Measurements from ENCODE around the gene GPS1.

DNA sequence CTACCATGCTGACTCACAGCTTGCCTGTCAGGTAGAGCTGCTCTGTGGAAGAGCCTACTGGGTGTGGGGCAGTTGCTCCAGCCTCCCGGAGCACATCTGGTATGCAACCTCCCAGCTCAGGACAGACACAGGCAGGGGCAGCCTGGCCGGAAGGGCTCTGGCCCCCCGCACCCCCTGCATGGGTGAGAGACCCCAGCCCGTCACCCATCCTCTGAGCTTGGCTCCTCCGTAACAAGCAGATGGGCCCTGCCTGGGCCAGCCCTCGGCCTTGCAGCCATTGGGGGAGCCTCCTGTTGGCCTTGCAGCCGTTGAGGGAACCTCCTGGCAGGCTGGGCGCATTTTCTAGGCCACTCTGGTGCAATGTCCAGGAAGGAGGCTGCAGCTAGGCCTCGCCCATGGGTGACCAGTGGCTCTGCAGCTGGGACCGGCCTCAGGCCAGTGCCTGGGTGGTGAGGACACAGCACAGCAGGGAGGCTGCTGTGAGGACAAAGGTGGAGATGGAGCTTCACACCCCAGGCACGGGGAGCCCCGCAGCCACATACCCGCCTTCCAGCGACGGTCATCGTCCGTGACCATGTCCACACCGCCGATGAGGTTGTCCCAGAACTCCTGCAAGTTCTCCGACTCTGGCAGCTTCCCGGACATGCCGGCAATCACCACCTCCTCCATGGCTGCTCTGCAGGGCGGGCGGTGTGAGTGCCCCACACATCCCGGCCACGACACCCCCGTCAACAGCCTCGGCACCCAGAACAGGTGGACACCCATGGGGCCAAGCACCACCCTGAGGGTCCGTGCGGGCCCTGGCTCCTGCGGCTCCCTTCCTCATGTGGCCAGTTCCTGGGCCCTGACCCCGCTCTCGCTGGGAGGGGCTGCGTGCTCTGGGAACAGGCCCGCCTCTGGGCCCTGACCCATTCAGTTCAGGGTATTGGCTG, 44.3 kb downstream of the GPS1 start:
- TF ChIP-seq, protein P1, sequence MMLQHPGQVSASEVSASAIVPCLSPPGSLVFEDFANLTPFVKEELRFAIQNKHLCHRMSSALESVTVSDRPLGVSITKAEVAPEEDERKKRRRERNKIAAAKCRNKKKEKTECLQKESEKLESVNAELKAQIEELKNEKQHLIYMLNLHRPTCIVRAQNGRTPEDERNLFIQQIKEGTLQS (IDR thresholded peaks at IDR 0.05; ENCODE audit: borderline replicate concordance, extremely low read depth, low read depth, low read length), result no peak
- TF ChIP-seq KDM1A (IDR thresholded peaks at IDR 0.05; ENCODE audit: borderline replicate concordance) (no peak), WRNIP1 (IDR thresholded peaks at IDR 0.05; ENCODE audit: borderline replicate concordance, low read depth, low read length) (no peak), CHD1 (IDR thresholded peaks at IDR 0.05; ENCODE audit: low read depth, low read length) (no peak), TAF1 (IDR thresholded peaks at IDR 0.05; ENCODE audit: borderline replicate concordance, low read depth, low read length) (no peak), POLR2A (IDR thresholded peaks at IDR 0.05; ENCODE audit: low read depth, low read length) (peak; percentile 33; the same call in 1 of the 2 replicates), CBFB (IDR thresholded peaks at IDR 0.05; ENCODE audit: low read depth) (no peak), YY1 (IDR thresholded peaks at IDR 0.05; ENCODE audit: low read depth, low read length) (no peak), SMARCA5 (IDR thresholded peaks at IDR 0.05) (no peak), RAD21 (IDR thresholded peaks at IDR 0.05; ENCODE audit: insufficient read depth, low read depth, low read length) (no peak)
- TF ChIP-seq, protein P2, sequence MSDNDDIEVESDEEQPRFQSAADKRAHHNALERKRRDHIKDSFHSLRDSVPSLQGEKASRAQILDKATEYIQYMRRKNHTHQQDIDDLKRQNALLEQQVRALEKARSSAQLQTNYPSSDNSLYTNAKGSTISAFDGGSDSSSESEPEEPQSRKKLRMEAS (IDR thresholded peaks at IDR 0.05; ENCODE audit: low read depth, low read length), result no peak
- TF ChIP-seq, protein P3, sequence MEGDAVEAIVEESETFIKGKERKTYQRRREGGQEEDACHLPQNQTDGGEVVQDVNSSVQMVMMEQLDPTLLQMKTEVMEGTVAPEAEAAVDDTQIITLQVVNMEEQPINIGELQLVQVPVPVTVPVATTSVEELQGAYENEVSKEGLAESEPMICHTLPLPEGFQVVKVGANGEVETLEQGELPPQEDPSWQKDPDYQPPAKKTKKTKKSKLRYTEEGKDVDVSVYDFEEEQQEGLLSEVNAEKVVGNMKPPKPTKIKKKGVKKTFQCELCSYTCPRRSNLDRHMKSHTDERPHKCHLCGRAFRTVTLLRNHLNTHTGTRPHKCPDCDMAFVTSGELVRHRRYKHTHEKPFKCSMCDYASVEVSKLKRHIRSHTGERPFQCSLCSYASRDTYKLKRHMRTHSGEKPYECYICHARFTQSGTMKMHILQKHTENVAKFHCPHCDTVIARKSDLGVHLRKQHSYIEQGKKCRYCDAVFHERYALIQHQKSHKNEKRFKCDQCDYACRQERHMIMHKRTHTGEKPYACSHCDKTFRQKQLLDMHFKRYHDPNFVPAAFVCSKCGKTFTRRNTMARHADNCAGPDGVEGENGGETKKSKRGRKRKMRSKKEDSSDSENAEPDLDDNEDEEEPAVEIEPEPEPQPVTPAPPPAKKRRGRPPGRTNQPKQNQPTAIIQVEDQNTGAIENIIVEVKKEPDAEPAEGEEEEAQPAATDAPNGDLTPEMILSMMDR (IDR thresholded peaks at IDR 0.05 in 2 of 3, conservative IDR thresholded peaks at IDR 0.05 in 1 of 3; ENCODE audit: control insufficient read depth in 2 of 3, extremely low read depth in 1 of 3, insufficient read depth in 1 of 3, low read depth in 3 of 3, low read length in 3 of 3), result no peak
- TF ChIP-seq, protein P4, sequence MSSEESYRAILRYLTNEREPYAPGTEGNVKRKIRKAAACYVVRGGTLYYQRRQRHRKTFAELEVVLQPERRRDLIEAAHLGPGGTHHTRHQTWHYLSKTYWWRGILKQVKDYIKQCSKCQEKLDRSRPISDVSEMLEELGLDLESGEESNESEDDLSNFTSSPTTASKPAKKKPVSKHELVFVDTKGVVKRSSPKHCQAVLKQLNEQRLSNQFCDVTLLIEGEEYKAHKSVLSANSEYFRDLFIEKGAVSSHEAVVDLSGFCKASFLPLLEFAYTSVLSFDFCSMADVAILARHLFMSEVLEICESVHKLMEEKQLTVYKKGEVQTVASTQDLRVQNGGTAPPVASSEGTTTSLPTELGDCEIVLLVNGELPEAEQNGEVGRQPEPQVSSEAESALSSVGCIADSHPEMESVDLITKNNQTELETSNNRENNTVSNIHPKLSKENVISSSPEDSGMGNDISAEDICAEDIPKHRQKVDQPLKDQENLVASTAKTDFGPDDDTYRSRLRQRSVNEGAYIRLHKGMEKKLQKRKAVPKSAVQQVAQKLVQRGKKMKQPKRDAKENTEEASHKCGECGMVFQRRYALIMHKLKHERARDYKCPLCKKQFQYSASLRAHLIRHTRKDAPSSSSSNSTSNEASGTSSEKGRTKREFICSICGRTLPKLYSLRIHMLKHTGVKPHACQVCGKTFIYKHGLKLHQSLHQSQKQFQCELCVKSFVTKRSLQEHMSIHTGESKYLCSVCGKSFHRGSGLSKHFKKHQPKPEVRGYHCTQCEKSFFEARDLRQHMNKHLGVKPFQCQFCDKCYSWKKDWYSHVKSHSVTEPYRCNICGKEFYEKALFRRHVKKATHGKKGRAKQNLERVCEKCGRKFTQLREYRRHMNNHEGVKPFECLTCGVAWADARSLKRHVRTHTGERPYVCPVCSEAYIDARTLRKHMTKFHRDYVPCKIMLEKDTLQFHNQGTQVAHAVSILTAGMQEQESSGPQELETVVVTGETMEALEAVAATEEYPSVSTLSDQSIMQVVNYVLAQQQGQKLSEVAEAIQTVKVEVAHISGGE (CRISPR knock-in tag; IDR thresholded peaks at IDR 0.05), result no peak
